Measurements from ENCODE around the gene ATP7A.

DNA sequence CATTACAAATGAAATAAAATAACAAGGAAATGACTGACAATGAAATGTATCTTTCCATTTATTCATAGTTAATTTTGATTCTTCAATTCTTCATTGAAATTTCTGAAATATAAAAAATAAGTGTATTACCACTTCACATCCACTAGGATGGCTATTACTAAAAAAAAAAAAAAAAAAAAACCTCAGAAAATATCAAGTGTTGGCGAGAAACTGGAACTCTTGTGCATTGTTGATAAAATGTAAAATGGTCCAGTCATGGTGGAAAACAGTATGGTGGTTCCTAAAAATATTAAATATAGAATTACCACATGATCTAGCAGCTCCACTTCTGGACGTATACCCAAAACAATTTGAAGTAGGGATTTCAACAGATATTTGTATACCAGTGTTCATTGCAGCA lies 36.1 kb downstream of the ATP7A start:
- TF ChIP-seq, protein P1, sequence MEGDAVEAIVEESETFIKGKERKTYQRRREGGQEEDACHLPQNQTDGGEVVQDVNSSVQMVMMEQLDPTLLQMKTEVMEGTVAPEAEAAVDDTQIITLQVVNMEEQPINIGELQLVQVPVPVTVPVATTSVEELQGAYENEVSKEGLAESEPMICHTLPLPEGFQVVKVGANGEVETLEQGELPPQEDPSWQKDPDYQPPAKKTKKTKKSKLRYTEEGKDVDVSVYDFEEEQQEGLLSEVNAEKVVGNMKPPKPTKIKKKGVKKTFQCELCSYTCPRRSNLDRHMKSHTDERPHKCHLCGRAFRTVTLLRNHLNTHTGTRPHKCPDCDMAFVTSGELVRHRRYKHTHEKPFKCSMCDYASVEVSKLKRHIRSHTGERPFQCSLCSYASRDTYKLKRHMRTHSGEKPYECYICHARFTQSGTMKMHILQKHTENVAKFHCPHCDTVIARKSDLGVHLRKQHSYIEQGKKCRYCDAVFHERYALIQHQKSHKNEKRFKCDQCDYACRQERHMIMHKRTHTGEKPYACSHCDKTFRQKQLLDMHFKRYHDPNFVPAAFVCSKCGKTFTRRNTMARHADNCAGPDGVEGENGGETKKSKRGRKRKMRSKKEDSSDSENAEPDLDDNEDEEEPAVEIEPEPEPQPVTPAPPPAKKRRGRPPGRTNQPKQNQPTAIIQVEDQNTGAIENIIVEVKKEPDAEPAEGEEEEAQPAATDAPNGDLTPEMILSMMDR (conservative IDR thresholded peaks at IDR 0.05; ENCODE audit: low read length), result no peak
- TF ChIP-seq EZH2phosphoT487 (IDR thresholded peaks at IDR 0.05; ENCODE audit: borderline replicate concordance), result no peak
